GM19043 (cell line): ENCODE measurements around the gene SIRPG.

Source experiments
- ATAC-seq: cut with Tn5 transposase; IDR thresholded peaks from one replicate; pipeline ENCODE4 v1.9.1; 2021; ENCODE audit warnings: low read depth; ENCODE audit not compliant: unreplicated experiment

SIRPG gene

GRCh38 chr20:1637226-1637625 lies 20.4 kb downstream of the SIRPG start:
- no peak for ATAC-seq

GRCh38 chr20:1636621-1637020 lies 21.0 kb downstream of the SIRPG start:
- no peak for ATAC-seq

- no peak for ATAC-seq
Observed at GRCh38 chr20:1635291-1635979, 22.1 kb downstream of the SIRPG start.

GRCh38 chr20:1633535-1633934 lies 24.0 kb downstream of the SIRPG start:
- ATAC-seq: no peak

GRCh38 chr20:1632178-1632577 lies 25.4 kb downstream of the SIRPG start:
- no peak for ATAC-seq

GRCh38 chr20:1631309-1632151 lies 26.0 kb downstream of the SIRPG start:
- ATAC-seq: no peak

- ATAC-seq: no peak
Observed at GRCh38 chr20:1630186-1630585, 27.4 kb downstream of the SIRPG start.

- ATAC-seq: no peak
Observed at GRCh38 chr20:1629321-1629720, 28.3 kb downstream of the SIRPG start.

- no peak for ATAC-seq
Observed at GRCh38 chr20:1628621-1629020, 29.0 kb downstream of the SIRPG start.

- ATAC-seq: no peak
Observed at GRCh38 chr20:1627200-1627550, 30.4 kb downstream of the SIRPG start.

- ATAC-seq: no peak
Observed at GRCh38 chr20:1626528-1627199, 30.9 kb downstream of the SIRPG start.

GRCh38 chr20:1625083-1625690 lies 32.4 kb downstream of the SIRPG start:
- ATAC-seq: no peak

- no peak for ATAC-seq
Observed at GRCh38 chr20:1623501-1624205, 33.9 kb downstream of the SIRPG start.

GRCh38 chr20:1622450-1622849 lies 35.1 kb downstream of the SIRPG start:
- no peak for ATAC-seq

GRCh38 chr20:1621316-1621715 lies 36.3 kb downstream of the SIRPG start:
- ATAC-seq: no peak

GRCh38 chr20:1619861-1620444 lies 37.6 kb downstream of the SIRPG start, which contains the start of gene SIRPB1:
Gene SIRPB1, minus strand, starts transcription at chr20:1620009. Its CDS starts 65 bp downstream, at chr20:1619944.
- no peak for ATAC-seq

- ATAC-seq: no peak
Observed at GRCh38 chr20:1618954-1619540, 38.5 kb downstream of the SIRPG start.

GRCh38 chr20:1618479-1618878 lies 39.1 kb downstream of the SIRPG start:
- no peak for ATAC-seq

GRCh38 chr20:1616858-1617434 lies 40.6 kb downstream of the SIRPG start:
- no peak for ATAC-seq
